Measurements from ENCODE around the gene TAS2R39. TPM values are rescaled to one million over a fixed set of nuclear protein-coding genes. Genes with fewer than 3 reads are reported as not detected.

TAS2R39 gene
- total and polyA plus RNA-seq, 2 of the 4 experiments (the other 2 are of a cell fraction): not detected

DNA sequence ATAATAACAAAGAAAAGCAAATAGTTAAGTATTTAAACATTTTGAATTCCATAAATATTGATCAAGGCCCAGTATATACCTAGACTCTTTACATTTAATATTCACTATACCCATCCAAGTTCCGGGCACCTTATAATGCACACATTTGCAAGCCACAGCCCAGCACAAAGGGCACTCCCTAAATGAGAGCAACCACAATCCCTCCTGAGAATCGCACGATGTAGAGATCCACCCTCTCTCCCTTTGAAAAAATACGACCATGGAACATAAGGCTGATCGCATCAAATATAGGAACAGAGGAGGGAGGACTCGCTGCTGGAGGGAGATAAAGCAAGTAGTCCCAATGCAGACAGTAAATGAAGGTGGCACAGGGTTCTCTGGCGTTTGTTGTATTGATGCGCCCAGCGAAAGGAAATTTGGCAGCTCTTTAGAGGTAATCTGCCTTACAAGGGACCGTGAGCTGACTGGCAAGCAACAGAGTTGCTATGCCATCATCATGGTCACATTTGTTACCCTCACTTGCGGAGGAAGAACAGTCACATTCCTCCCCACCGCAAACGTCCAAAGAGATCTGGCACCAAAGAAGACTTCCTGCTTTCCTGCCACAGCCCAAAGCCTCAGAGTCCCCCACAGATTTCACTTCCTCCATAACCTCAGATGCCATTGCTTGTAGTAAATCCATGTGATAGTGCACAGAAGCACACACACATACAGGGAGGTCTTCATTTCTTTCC lies 22.5 kb downstream of the TAS2R39 start:
- ChIA-PET CTCF (interaction anchor here (1.1 kb wide), 1 partner anchor 31 kb away, joined by 3 read pairs; no protein-coding TSS in a partner anchor), POLR2A (ENCODE audit: unreplicated experiment) (no interaction called here)
- no peak overlapping the region for H2AK9ac ChIP-seq (replicated peaks; ENCODE audit: low read depth, low read length, poor library complexity)
- no peaks in the 10 kb centered on the region for H3K9me3 ChIP-seq (ENCODE audit: control insufficient read depth, insufficient read depth, low read length)
- H2BK20ac ChIP-seq (ENCODE audit: low read depth, low read length): no peak overlapping the region
- no peak overlapping the region for H4K8ac ChIP-seq (ENCODE audit: low read depth in 2 of 2, low read length in 2 of 2)
- H2AFZ ChIP-seq (replicated peaks; ENCODE audit: low read length, poor library complexity): no peak overlapping the region
- no TSS peak for BruUV-seq (replicated peaks)
- H3K56ac ChIP-seq (ENCODE audit: extremely low read depth, insufficient read depth, low read length): no peak overlapping the region
- H4K5ac ChIP-seq (ENCODE audit: low read depth, low read length): no peak overlapping the region
- H3K4me1 ChIP-seq (ENCODE audit: control insufficient read depth, insufficient read depth, low read length): no peaks in the 10 kb centered on the region
- DNase-seq: no peak
- no peak overlapping the region for H3K4me2 ChIP-seq (ENCODE audit: low read depth, low read length)
- no peaks in the 10 kb centered on the region for H3K36me3 ChIP-seq (ENCODE audit: control insufficient read depth, insufficient read depth, low read length)
- no peak overlapping the region for H3K4me3 ChIP-seq (ENCODE audit: insufficient read depth, low read depth, low read length)
- no peak overlapping the region for H2BK5ac ChIP-seq (ENCODE audit: low read depth, low read length, poor library complexity, severe bottlenecking)
- 70% methylated on average over 2 of the region's 13 CpGs; no CpG with 5 or more reads in 1 of the 2 experiments for WGBS, 2 experiments (ENCODE audit: extremely low coverage in 2 of 2, insufficient read length in 1 of 2)
- no peak overlapping the region for H3K18ac ChIP-seq (ENCODE audit: low read depth, low read length)
- no peak for TF ChIP-seq RFX5 (IDR thresholded peaks at IDR 0.05; ENCODE audit: low read depth, low read length)
- no peak for TF ChIP-seq POLR2A (IDR thresholded peaks at IDR 0.05; ENCODE audit: low read depth, low read length)
- TF ChIP-seq RCOR1 (IDR thresholded peaks at IDR 0.05; ENCODE audit: insufficient replicate concordance, low read length): no peak
- no peak for TF ChIP-seq RAD21 (IDR thresholded peaks at IDR 0.05; ENCODE audit: low read length)
- H4K20me1 ChIP-seq (ENCODE audit: insufficient read depth, low read length): no peaks in the 10 kb centered on the region
- intact Hi-C loops (cut with micrococcal nuclease): no loop called here
- H3K79me1 ChIP-seq (ENCODE audit: low read depth in 1 of 2, low read length in 2 of 2): no peaks in the 10 kb centered on the region
- ATAC-seq (ENCODE audit: low read depth): no peak
- H3K9me1 ChIP-seq (ENCODE audit: insufficient read depth, low read length): no peaks in the 10 kb centered on the region
- no peak overlapping the region for H3K4ac ChIP-seq (ENCODE audit: low read depth, low read length)
- H4K91ac ChIP-seq (ENCODE audit: insufficient read depth, low read depth, low read length): no peak overlapping the region
- in situ Hi-C loops (cut with MboI; ENCODE audit: low sequenced_read_pairs): loop anchor here (25.0 kb wide), 1 partner anchor 868 kb away; no protein-coding TSS in a partner anchor
- dilution Hi-C loops (cut with HindIII; ENCODE audit: low sequenced_read_pairs, unreplicated experiment): no loop called here
- peaks cover 3% of the 10 kb centered on the region for H3K27me3 ChIP-seq (ENCODE audit: control insufficient read depth, insufficient read depth, low read length)
- H3K23ac ChIP-seq (ENCODE audit: low read depth, low read length): no peak overlapping the region
- no peak overlapping the region for H3K14ac ChIP-seq (replicated peaks; ENCODE audit: low read depth, low read length)
- H2AK5ac ChIP-seq (ENCODE audit: low read depth, low read length): no peak overlapping the region
- no peak overlapping the region for H3K9ac ChIP-seq (ENCODE audit: low read depth, low read length)
- no peak overlapping the region for H3K27ac ChIP-seq (ENCODE audit: insufficient read depth, low read length)
- H2BK120ac ChIP-seq (ENCODE audit: low read depth, low read length): no peak overlapping the region
- no peak overlapping the region for H2BK15ac ChIP-seq (ENCODE audit: low read depth, low read length)
